Liver (tissue), 9 donors: Measurements from ENCODE around the gene GJD3. TPM values are rescaled to one million over a fixed set of nuclear protein-coding genes. Genes with fewer than 3 reads are reported as not detected.

ENCODE experiments used
- DNase-seq: peaks from one replicate; pipeline ENCODE4 v3.0.0-alpha.2; 2017; ENCODE audit warnings: low spot score
- H3K27ac ChIP-seq, 2 donors: one replicate each; pipeline ENCODE4 v1.7.0; 2013; ENCODE audit warnings: inconsistent platforms in 2 of 2, low read length in 2 of 2, control low read depth in 1 of 2, low read depth in 1 of 2, mild to moderate bottlenecking in 1 of 2
- H3K27me3 ChIP-seq, 4 donors: one replicate each; pipeline versions ENCODE4 v1.6.1 to v1.7.0; 2013; ENCODE audit warnings: low read length in 3 of 4, inconsistent platforms in 1 of 4, mild to moderate bottlenecking in 1 of 4, moderate library complexity in 1 of 4; ENCODE audit not compliant: control insufficient read depth in 4 of 4, insufficient read depth in 4 of 4
- H3K36me3 ChIP-seq, 4 donors: one replicate each; pipeline versions ENCODE4 v1.6.1 to v1.7.0; 2013; ENCODE audit warnings: low read length in 3 of 4, mild to moderate bottlenecking in 3 of 4, low read depth in 1 of 4, moderate library complexity in 1 of 4; ENCODE audit not compliant: control insufficient read depth in 4 of 4, insufficient read depth in 3 of 4
- H3K4me1 ChIP-seq, 4 donors: one replicate each; pipeline versions ENCODE4 v1.6.1 to v1.7.0; 2013; ENCODE audit warnings: low read length in 3 of 4, mild to moderate bottlenecking in 3 of 4, moderate library complexity in 1 of 4; ENCODE audit not compliant: control insufficient read depth in 4 of 4, insufficient read depth in 4 of 4
- H3K4me3 ChIP-seq, 3 donors: one replicate each; pipeline versions ENCODE4 v1.6.1 to v1.7.0; 2013; ENCODE audit warnings: low read length in 3 of 3, control low read depth in 1 of 3, low read depth in 1 of 3, mild to moderate bottlenecking in 1 of 3
- H3K9ac ChIP-seq, 2 donors: one replicate each; pipeline ENCODE4 v1.7.0; 2013; ENCODE audit warnings: low read length in 2 of 2, mild to moderate bottlenecking in 2 of 2, moderate library complexity in 2 of 2, control low read depth in 1 of 2, low read depth in 1 of 2
- H3K9me3 ChIP-seq, 4 donors: one replicate each; pipeline versions ENCODE4 v1.6.1 to v1.7.0; 2013; ENCODE audit warnings: low read length in 3 of 4; ENCODE audit not compliant: control insufficient read depth in 4 of 4
- ATF3 ChIP-seq: IDR thresholded peaks from 2 replicates; pipeline ENCODE4 v1.6.1; 2016; ENCODE audit warnings: antibody characterized with exemption
- CTCF ChIP-seq: fragments of 150-350 bp; IDR thresholded peaks from 2 replicates; pipeline ENCODE4 v1.5.1; 2017; ENCODE audit warnings: improper control_type of control experiment, low read depth, low read length; ENCODE audit not compliant: missing input control
- NR2F2 ChIP-seq: IDR thresholded peaks from 2 replicates; pipeline ENCODE4 v1.6.1; 2016; ENCODE audit warnings: antibody characterized with exemption
- RAD21 ChIP-seq, 2 donors: IDR thresholded peaks; 2 replicates each; pipeline ENCODE4 v1.6.1; 2016; ENCODE audit warnings: antibody characterized with exemption in 2 of 2, mild to moderate bottlenecking in 2 of 2
- REST ChIP-seq: IDR thresholded peaks from 2 replicates; pipeline ENCODE4 v1.6.1; 2016; ENCODE audit warnings: antibody characterized with exemption, mild to moderate bottlenecking
- ZBTB33 ChIP-seq: IDR thresholded peaks from 2 replicates; pipeline ENCODE4 v1.6.1; 2016; ENCODE audit warnings: antibody characterized with exemption
- WGBS: extraction: QIAGEN DNeasy Blood & Tissue Kit; methylation state at CpG from one replicate; pipeline ENCODE4 v1.1.7; 2013; 5-methylcytosine and 5-hydroxymethylcytosine counted together
- polyA plus RNA-seq, 2 donors: library from polyadenylated mRNA; stranded (reverse) in 1 of 2; unstranded in 1 of 2; fragments of 200-250 nt in 1 of 2; fragments of >200 nt in 1 of 2; fragmentation: Nextera tagmentation in 1 of 2; extraction: Ambion mirVana in 1 of 2; gene quantifications; one replicate each; pipeline versions ENCODE4 v1.2.1 to v1.2.3, GENCODE V29; 2013 to 2015
- total RNA-seq, 2 donors: library from RNA; depleted of rRNA; stranded (reverse); fragments of >200 nt; gene quantifications; one replicate each; pipeline ENCODE4 v1.2.3, GENCODE V29; 2014
- donor health status: healthy.
- donor health status: healthy.
- donor health status: healthy.
- donor health status: healthy.
- donor health status: healthy.

Gene GJD3
- total and polyA plus RNA-seq, 4 donors: 0.47 to 0.59 (median 0.48) TPM; not detected in 1

GRCh38 chr17:40356990-40357881 is 7.3 kb downstream of the GJD3 start:
- DNase-seq: no peak
- peaks cover 2 to 6% (median 4%) of the 10 kb centered on the region in 4 donors for H3K36me3 ChIP-seq

GRCh38 chr17:40355804-40356758 is 8.5 kb downstream of the GJD3 start:
- no peaks in the 10 kb centered on the region for H3K27me3 ChIP-seq
- 61% methylated on average over 33 of the region's 33 CpGs for whole genome bisulfite sequencing
- peak; percentile 23 for TF ChIP-seq NR2F2
- TF ChIP-seq ZBTB33: no peak
- H3K36me3 ChIP-seq: peaks cover 2 to 6% (median 4%) of the 10 kb centered on the region in 4 donors
- no peak overlapping the region for H3K4me3 ChIP-seq
- peaks cover 11 to 55% (median 50%) of the 10 kb centered on the region in 4 donors for H3K4me1 ChIP-seq
- no peaks in the 10 kb centered on the region for H3K9me3 ChIP-seq
- peak overlapping the region; percentile 5 to 55 for H3K27ac ChIP-seq
- no peak overlapping the region for H3K9ac ChIP-seq
- peak; percentile 44 for DNase-seq

More at GRCh38 chr17:40356990-40357881, 7.3 kb downstream of the GJD3 start:
- no peak for TF ChIP-seq REST
- Histone ChIP-seq H3K27me3 (no peaks in the 10 kb centered on the region), H3K9ac (no peak overlapping the region), H3K4me3 (no peak overlapping the region), H3K9me3 (no peaks in the 10 kb centered on the region), H3K27ac (no peak overlapping the region), H3K4me1 (peaks cover 8 to 46% (median 41%) of the 10 kb centered on the region in 4 donors)
- WGBS: 62% methylated on average over 19 of the region's 19 CpGs

DNA sequence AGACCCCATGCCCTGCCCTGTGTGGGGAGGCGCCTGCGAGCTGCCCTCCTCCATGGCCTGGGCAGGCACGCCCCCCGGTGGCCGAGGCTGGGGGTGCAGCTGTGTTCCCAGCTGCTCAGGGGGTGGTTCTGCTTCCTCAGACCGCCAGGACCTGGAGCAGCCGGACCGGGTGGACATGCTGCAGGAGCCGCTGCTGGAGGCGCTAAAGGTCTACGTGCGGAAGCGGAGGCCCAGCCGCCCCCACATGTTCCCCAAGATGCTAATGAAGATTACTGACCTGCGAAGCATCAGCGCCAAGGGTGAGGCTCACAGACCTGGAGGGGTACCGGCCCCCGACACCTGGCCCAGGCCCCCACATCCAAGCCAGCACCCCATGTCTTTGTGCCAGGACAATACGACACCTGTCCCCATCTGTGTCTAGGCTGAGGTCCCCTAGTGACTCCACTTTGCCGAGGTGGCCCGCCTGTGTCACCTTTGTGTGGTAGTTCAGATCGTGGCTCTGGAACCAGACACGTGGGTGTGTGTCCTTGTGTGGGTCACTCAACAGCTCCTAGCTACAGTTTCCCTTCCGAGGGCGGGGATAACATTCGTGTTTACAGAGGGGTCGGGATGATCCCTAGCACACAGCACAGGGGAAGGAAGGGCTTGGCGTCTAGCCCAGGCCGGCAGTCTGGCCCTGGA is 9.3 kb downstream of the GJD3 start:
- H3K27me3 ChIP-seq: no peaks in the 10 kb centered on the region
- H3K4me3 ChIP-seq: peak overlapping the region in 1 of 3 donors; percentile 39
- H3K4me1 ChIP-seq: peaks cover 18 to 63% (median 58%) of the 10 kb centered on the region in 4 donors
- TF ChIP-seq NR2F2 (peak; percentile 63), RAD21 (IDR thresholded peaks at IDR 0.05) (peak; percentile 96 to 98), CTCF (peak; percentile 89), ATF3 (no peak)
- H3K9me3 ChIP-seq: no peaks in the 10 kb centered on the region
- H3K9ac ChIP-seq: no peak overlapping the region
- peak overlapping the region; percentile 33 to 55 for H3K27ac ChIP-seq
- peak; percentile 85 for DNase-seq
- WGBS: 44% methylated on average over 29 of the region's 29 CpGs
- peaks cover 2 to 6% (median 4%) of the 10 kb centered on the region in 4 donors for H3K36me3 ChIP-seq
